Glomerular endothelial cell (primary cell): ENCODE results near the gene TTC39A. TPM values are rescaled to one million over a fixed set of nuclear protein-coding genes. Genes with fewer than 3 reads are reported as not detected.
"Not testable (repeated sequence)": the region's sequence is repeated elsewhere in the genome, so short reads cannot be mapped to it uniquely, and the experiment has no call there.

Experiments
- DNase-seq: peaks from one replicate; pipeline ENCODE4 v3.0.0-alpha.2; 2011; ENCODE audit warnings: low read depth, low spot score; ENCODE audit errors: extremely low read depth
- total RNA-seq: library from RNA; depleted of rRNA; stranded (reverse); fragments of >200 nt; gene quantifications from 2 replicates; pipeline ENCODE4 v1.2.3, GENCODE V29; 2015

TTC39A gene
- total RNA-seq, 1 donor from 2014 or later = 2.6 TPM

- DNase-seq = no peak
Measured at GRCh38 chr1:51272916-51273315, 57.4 kb downstream of the TTC39A start.

- no peak for DNase-seq
Measured at GRCh38 chr1:51270751-51271150, 59.6 kb downstream of the TTC39A start.

- no peak for DNase-seq
Measured at GRCh38 chr1:51268634-51269033, 61.7 kb downstream of the TTC39A start.

- no peak for DNase-seq
Measured at GRCh38 chr1:51266791-51267190, 63.6 kb downstream of the TTC39A start.

- DNase-seq = no peak
Measured at GRCh38 chr1:51266181-51266580, 64.2 kb downstream of the TTC39A start.

GRCh38 chr1:51265618-51266017 is 64.7 kb downstream of the TTC39A start:
- DNase-seq = no peak

GRCh38 chr1:51264451-51264850 is 65.9 kb downstream of the TTC39A start:
- no peak for DNase-seq

GRCh38 chr1:51263147-51263877 is 67.0 kb downstream of the TTC39A start:
- no peak for DNase-seq

GRCh38 chr1:51255331-51255730 is 75.0 kb downstream of the TTC39A start:
- no peak for DNase-seq

GRCh38 chr1:51253691-51254090 is 76.7 kb downstream of the TTC39A start:
- DNase-seq = no peak

- DNase-seq = no peak
Measured at GRCh38 chr1:51252366-51252765, 78.0 kb downstream of the TTC39A start.

- not testable (repeated sequence) for DNase-seq
Measured at GRCh38 chr1:51251165-51251564, 79.2 kb downstream of the TTC39A start.

- not testable (repeated sequence) for DNase-seq
Measured at GRCh38 chr1:51250729-51251128, 79.6 kb downstream of the TTC39A start.

- DNase-seq = no peak
Measured at GRCh38 chr1:51249445-51249844, 80.9 kb downstream of the TTC39A start.

GRCh38 chr1:51247499-51247898 is 82.9 kb downstream of the TTC39A start:
- DNase-seq = no peak

GRCh38 chr1:51247022-51247421 is 83.3 kb downstream of the TTC39A start:
- no peak for DNase-seq

- no peak for DNase-seq
Measured at GRCh38 chr1:51242546-51242945, 87.8 kb downstream of the TTC39A start.

GRCh38 chr1:51241119-51241518 is 89.2 kb downstream of the TTC39A start:
- DNase-seq = no peak

GRCh38 chr1:51240084-51240483 is 90.3 kb downstream of the TTC39A start:
- no peak for DNase-seq

GRCh38 chr1:51238034-51238403 is 92.3 kb downstream of the TTC39A start:
- no peak for DNase-seq

- DNase-seq = no peak
Measured at GRCh38 chr1:51237351-51238033, 92.9 kb downstream of the TTC39A start.
